Measurements from ENCODE around the gene NMUR2. TPM values are rescaled to one million over a fixed set of nuclear protein-coding genes. Genes with fewer than 3 reads are reported as not detected.

Gene NMUR2, protein sequence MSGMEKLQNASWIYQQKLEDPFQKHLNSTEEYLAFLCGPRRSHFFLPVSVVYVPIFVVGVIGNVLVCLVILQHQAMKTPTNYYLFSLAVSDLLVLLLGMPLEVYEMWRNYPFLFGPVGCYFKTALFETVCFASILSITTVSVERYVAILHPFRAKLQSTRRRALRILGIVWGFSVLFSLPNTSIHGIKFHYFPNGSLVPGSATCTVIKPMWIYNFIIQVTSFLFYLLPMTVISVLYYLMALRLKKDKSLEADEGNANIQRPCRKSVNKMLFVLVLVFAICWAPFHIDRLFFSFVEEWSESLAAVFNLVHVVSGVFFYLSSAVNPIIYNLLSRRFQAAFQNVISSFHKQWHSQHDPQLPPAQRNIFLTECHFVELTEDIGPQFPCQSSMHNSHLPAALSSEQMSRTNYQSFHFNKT
- total RNA-seq (2021) (not detected in 2 replicates), Bru-seq, nascent RNA (not detected), BruChase-seq, experiment 1, labeled RNA remaining after a 2-hour chase (not detected), BruChase-seq, experiment 2, labeled RNA remaining after a 6-hour chase (not detected)
- long read RNA-seq: 0 reads

DNA sequence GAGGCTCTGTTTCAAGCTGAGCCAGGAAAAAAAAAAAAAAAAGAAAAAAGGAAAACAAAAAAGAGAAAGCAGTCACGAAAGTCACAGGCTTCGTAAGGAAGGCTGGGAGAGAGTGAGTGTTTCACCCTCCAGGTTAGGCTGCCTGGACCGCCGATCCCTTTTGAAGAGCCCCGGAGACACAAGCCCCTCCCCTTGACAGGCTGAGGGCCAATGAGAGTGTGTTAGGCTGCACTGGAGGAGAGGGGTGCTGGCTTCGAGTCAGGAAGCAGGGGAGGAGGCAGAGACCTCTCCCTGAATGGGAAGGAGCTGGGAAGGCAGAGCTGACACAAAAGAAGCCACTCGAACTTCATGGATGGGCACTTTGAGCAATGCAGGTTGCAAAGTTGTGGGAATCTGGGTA is at the start of gene NMUR2:
NMUR2 (minus strand) TSS at position 135 of the 400 bp plus-strand sequence. CDS start 166 bp downstream, outside the sequence.
- H3K4me1 ChIP-seq (replicated peaks; ENCODE audit: insufficient read depth): no peaks in the 10 kb centered on the region
- no peaks in the 10 kb centered on the region for H3K9me3 ChIP-seq (ENCODE audit: insufficient read depth, low read depth)

DNA sequence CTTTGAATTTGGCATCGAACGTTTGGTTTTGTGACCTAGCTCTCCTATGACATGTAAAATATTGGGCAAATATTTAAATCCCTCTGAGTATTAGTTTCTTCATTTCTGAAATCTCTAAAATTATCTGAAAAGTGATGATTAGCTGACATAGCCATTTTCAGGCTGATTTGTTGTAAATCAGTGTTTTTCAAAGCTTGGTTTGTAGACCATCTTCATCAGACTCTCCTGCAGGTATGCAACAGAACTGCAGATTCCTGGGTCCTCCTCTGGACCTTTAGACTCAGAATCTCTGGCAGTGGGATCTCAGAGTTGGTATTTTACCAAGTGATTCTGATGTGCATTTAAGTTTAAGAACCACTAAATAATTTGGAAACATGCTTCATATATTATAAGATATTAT is 38.9 kb upstream of the NMUR2 start:
- intact Hi-C loops (cut with micrococcal nuclease; ENCODE audit: unreplicated experiment): no loop called here
- Histone ChIP-seq H3F3A (ENCODE audit: insufficient read depth, low read depth) (no peaks in the 10 kb centered on the region), H2AFZ (no peak overlapping the region), H3K9me2 (ENCODE audit: insufficient read depth) (peaks cover 3% of the 10 kb centered on the region; the same call in 1 of the 2 replicates), H3K79me2 (ENCODE audit: low read depth) (no peaks in the 10 kb centered on the region), H3K36me3 (ENCODE audit: low read depth) (no peaks in the 10 kb centered on the region), H4K20me1 (ENCODE audit: insufficient read depth) (no peaks in the 10 kb centered on the region), H3K9me3 (ENCODE audit: insufficient read depth, low read depth) (no peaks in the 10 kb centered on the region), H3K4me1 (replicated peaks; ENCODE audit: insufficient read depth) (no peaks in the 10 kb centered on the region), H3K4me3 (no peak overlapping the region), H3K4me2 (no peak overlapping the region), H3K27me3 (ENCODE audit: insufficient read depth, low read depth) (no peaks in the 10 kb centered on the region; the same call in 1 of the 2 replicates), H3K27ac (no peak overlapping the region)
- TF ChIP-seq EZH2 (IDR thresholded peaks at IDR 0.05; ENCODE audit: low read depth): no peak
- TF ChIP-seq, protein P1, sequence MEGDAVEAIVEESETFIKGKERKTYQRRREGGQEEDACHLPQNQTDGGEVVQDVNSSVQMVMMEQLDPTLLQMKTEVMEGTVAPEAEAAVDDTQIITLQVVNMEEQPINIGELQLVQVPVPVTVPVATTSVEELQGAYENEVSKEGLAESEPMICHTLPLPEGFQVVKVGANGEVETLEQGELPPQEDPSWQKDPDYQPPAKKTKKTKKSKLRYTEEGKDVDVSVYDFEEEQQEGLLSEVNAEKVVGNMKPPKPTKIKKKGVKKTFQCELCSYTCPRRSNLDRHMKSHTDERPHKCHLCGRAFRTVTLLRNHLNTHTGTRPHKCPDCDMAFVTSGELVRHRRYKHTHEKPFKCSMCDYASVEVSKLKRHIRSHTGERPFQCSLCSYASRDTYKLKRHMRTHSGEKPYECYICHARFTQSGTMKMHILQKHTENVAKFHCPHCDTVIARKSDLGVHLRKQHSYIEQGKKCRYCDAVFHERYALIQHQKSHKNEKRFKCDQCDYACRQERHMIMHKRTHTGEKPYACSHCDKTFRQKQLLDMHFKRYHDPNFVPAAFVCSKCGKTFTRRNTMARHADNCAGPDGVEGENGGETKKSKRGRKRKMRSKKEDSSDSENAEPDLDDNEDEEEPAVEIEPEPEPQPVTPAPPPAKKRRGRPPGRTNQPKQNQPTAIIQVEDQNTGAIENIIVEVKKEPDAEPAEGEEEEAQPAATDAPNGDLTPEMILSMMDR (conservative IDR thresholded peaks at IDR 0.05): no peak
- no peak for DNase-seq
- no TSS peak for BruUV-seq (replicated peaks)
- CTCF ChIA-PET: no interaction called here
- POLR2A ChIA-PET (ENCODE audit: unreplicated experiment): no interaction called here

More for the DNA sequence above, at the start of gene NMUR2:
- no peak for TF ChIP-seq EZH2 (IDR thresholded peaks at IDR 0.05; ENCODE audit: low read depth)
- TF ChIP-seq, protein P1 (conservative IDR thresholded peaks at IDR 0.05): no peak
- ChIA-PET CTCF (no interaction called here), POLR2A (ENCODE audit: unreplicated experiment) (no interaction called here)
- no peaks in the 10 kb centered on the region for H3K27me3 ChIP-seq (ENCODE audit: insufficient read depth, low read depth)
- H3K4me3 ChIP-seq: no peak within 1 kb of the TSS
- no peak for DNase-seq
- no peaks in the 10 kb centered on the region for H3K9me2 ChIP-seq (ENCODE audit: insufficient read depth)
- no peaks in the 10 kb centered on the region for H3K36me3 ChIP-seq (ENCODE audit: low read depth)
- no TSS peak for BruUV-seq (replicated peaks)
- intact Hi-C loops (cut with micrococcal nuclease; ENCODE audit: unreplicated experiment): no loop called here
- H2AFZ ChIP-seq: no peak within 1 kb of the TSS
- no peaks in the 10 kb centered on the region for H3F3A ChIP-seq (ENCODE audit: insufficient read depth, low read depth)
- no peaks in the 10 kb centered on the region for H4K20me1 ChIP-seq (ENCODE audit: insufficient read depth)
- no peaks in the 10 kb centered on the region for H3K79me2 ChIP-seq (ENCODE audit: low read depth)
- no peak within 1 kb of the TSS for H3K27ac ChIP-seq
- H3K4me2 ChIP-seq: peak within 1 kb of the TSS; percentile 3; the same call in 1 of the 2 replicates

DNA sequence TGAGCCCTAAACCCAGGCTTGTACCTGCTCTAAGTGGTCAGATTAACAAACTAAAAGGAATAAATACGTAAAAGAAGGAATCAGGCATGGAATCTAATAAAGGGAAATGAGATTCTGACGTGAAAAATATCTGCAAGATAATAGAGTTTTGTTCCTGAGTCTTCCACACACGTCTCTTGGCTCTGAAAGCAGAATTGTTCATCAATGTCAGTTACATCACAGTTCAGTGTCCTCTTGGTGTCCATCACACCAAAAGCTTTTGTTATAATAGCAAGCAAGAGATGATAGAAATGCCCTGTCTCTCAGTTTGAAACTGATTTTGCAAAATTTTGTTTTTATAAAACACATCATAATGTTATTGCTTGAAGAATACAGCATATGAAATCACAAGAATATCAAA is 34.7 kb upstream of the NMUR2 start:
- CTCF ChIA-PET: no interaction called here
- Histone ChIP-seq H2AFZ (no peak overlapping the region), H3K9me3 (ENCODE audit: insufficient read depth, low read depth) (no peaks in the 10 kb centered on the region), H3F3A (ENCODE audit: insufficient read depth, low read depth) (no peaks in the 10 kb centered on the region), H3K4me2 (no peak overlapping the region), H3K4me1 (replicated peaks; ENCODE audit: insufficient read depth) (no peaks in the 10 kb centered on the region), H3K4me3 (no peak overlapping the region), H3K27me3 (ENCODE audit: insufficient read depth, low read depth) (no peaks in the 10 kb centered on the region; the same call in 1 of the 2 replicates), H3K36me3 (ENCODE audit: low read depth) (no peaks in the 10 kb centered on the region), H4K20me1 (ENCODE audit: insufficient read depth) (no peaks in the 10 kb centered on the region), H3K9me2 (ENCODE audit: insufficient read depth) (no peaks in the 10 kb centered on the region), H3K79me2 (ENCODE audit: low read depth) (no peaks in the 10 kb centered on the region), H3K27ac (no peak overlapping the region)
- TF ChIP-seq EZH2 (IDR thresholded peaks at IDR 0.05; ENCODE audit: low read depth): no peak
- TF ChIP-seq, protein P1 (conservative IDR thresholded peaks at IDR 0.05): no peak
- POLR2A ChIA-PET (ENCODE audit: unreplicated experiment): no interaction called here
- no TSS peak for BruUV-seq (replicated peaks)
- intact Hi-C loops (cut with micrococcal nuclease; ENCODE audit: unreplicated experiment): no loop called here
- DNase-seq: no peak
